Measurements from ENCODE around the gene ADGRG6. TPM values are rescaled to one million over a fixed set of nuclear protein-coding genes. Genes with fewer than 3 reads are reported as not detected.

The ADGRG6 gene
- total RNA-seq, 1 experiment from 2014 or later: 98.7 TPM

- ChIA-PET CTCF (no interaction called here), POLR2A (no interaction called here)
- Histone ChIP-seq H3K4me3 (ENCODE audit: low read depth, low read length) (no peak overlapping the region), H3K4me1 (no peaks in the 10 kb centered on the region), H3K9me3 (no peaks in the 10 kb centered on the region), H3K36me3 (ENCODE audit: control insufficient read depth, insufficient read depth, low read length) (no peaks in the 10 kb centered on the region), H3K27me3 (replicated peaks; ENCODE audit: control insufficient read depth, insufficient read depth, low read length) (no peaks in the 10 kb centered on the region)
- Mint-ChIP-seq H3K4me3 (ENCODE audit: unreplicated experiment) (no peak overlapping the region), H3K36me3 (ENCODE audit: insufficient read depth, unreplicated experiment) (peaks cover 6% of the 10 kb centered on the region), H3K4me1 (ENCODE audit: low read depth, unreplicated experiment) (peaks cover 6% of the 10 kb centered on the region), H3K27ac (ENCODE audit: unreplicated experiment) (no peak overlapping the region), H3K27me3 (ENCODE audit: insufficient read depth, unreplicated experiment) (no peaks in the 10 kb centered on the region), H3K9me3 (ENCODE audit: unreplicated experiment) (no peaks in the 10 kb centered on the region)
- no peak for DNase-seq
- no peak for TF ChIP-seq CTCF (IDR thresholded peaks at IDR 0.05; ENCODE audit: insufficient read depth in 1 of 2, low read depth in 1 of 2, low read length in 1 of 2, severe bottlenecking in 1 of 2, unreplicated experiment in 1 of 2)
- intact Hi-C loops (cut with micrococcal nuclease; ENCODE audit: unreplicated experiment): no loop called here
- no TSS peak for BruUV-seq (replicated peaks)
These were observed 40.1 kb downstream of the ADGRG6 start for GRCh38 chr6:142341855-142342330.

GRCh38 chr6:142342986-142343385 lies 41.2 kb downstream of the ADGRG6 start:
- Mint-ChIP-seq H3K27me3 (ENCODE audit: insufficient read depth, unreplicated experiment) (no peaks in the 10 kb centered on the region), H3K4me1 (ENCODE audit: low read depth, unreplicated experiment) (peaks cover 8% of the 10 kb centered on the region), H3K27ac (ENCODE audit: unreplicated experiment) (no peak overlapping the region), H3K36me3 (ENCODE audit: insufficient read depth, unreplicated experiment) (peaks cover 7% of the 10 kb centered on the region), H3K9me3 (ENCODE audit: unreplicated experiment) (peaks cover 6% of the 10 kb centered on the region), H3K4me3 (ENCODE audit: unreplicated experiment) (no peak overlapping the region)
- Histone ChIP-seq H3K27me3 (replicated peaks; ENCODE audit: control insufficient read depth, insufficient read depth, low read length) (no peaks in the 10 kb centered on the region), H3K4me1 (no peaks in the 10 kb centered on the region), H3K4me3 (ENCODE audit: low read depth, low read length) (no peak overlapping the region), H3K36me3 (ENCODE audit: control insufficient read depth, insufficient read depth, low read length) (no peaks in the 10 kb centered on the region), H3K9me3 (no peaks in the 10 kb centered on the region)
- DNase-seq: no peak
- POLR2A ChIA-PET: no interaction called here
- no peak for TF ChIP-seq CTCF (IDR thresholded peaks at IDR 0.05; ENCODE audit: insufficient read depth in 1 of 2, low read depth in 1 of 2, low read length in 1 of 2, severe bottlenecking in 1 of 2, unreplicated experiment in 1 of 2)
- intact Hi-C loops (cut with micrococcal nuclease; ENCODE audit: unreplicated experiment): no loop called here
- CTCF ChIA-PET: no interaction called here
- no TSS peak for BruUV-seq (replicated peaks)

- POLR2A ChIA-PET: no interaction called here
- no peak for DNase-seq
- H3K36me3 ChIP-seq (ENCODE audit: control insufficient read depth, insufficient read depth, low read length): no peaks in the 10 kb centered on the region
- peaks cover 11% of the 10 kb centered on the region for H3K9me3 Mint-ChIP-seq (ENCODE audit: unreplicated experiment)
- no peaks in the 10 kb centered on the region for H3K9me3 ChIP-seq
- H3K36me3 Mint-ChIP-seq (ENCODE audit: insufficient read depth, unreplicated experiment): peaks cover 12% of the 10 kb centered on the region
- no peak overlapping the region for H3K27ac Mint-ChIP-seq (ENCODE audit: unreplicated experiment)
- intact Hi-C loops (cut with micrococcal nuclease; ENCODE audit: unreplicated experiment): no loop called here
- no peaks in the 10 kb centered on the region for H3K4me1 ChIP-seq
- TF ChIP-seq CTCF (IDR thresholded peaks at IDR 0.05; ENCODE audit: insufficient read depth in 1 of 2, low read depth in 1 of 2, low read length in 1 of 2, severe bottlenecking in 1 of 2, unreplicated experiment in 1 of 2): no peak
- H3K4me3 Mint-ChIP-seq (ENCODE audit: unreplicated experiment): no peak overlapping the region
- H3K27me3 Mint-ChIP-seq (ENCODE audit: insufficient read depth, unreplicated experiment): no peaks in the 10 kb centered on the region
- H3K4me1 Mint-ChIP-seq (ENCODE audit: low read depth, unreplicated experiment): peaks cover 16% of the 10 kb centered on the region
- no peak overlapping the region for H3K4me3 ChIP-seq (ENCODE audit: low read depth, low read length)
- BruUV-seq (replicated peaks): no TSS peak
- CTCF ChIA-PET: no interaction called here
- H3K27me3 ChIP-seq (replicated peaks; ENCODE audit: control insufficient read depth, insufficient read depth, low read length): no peaks in the 10 kb centered on the region
These were observed 42.1 kb downstream of the ADGRG6 start for GRCh38 chr6:142343938-142344337.

All from Caco-2 (cell line).